Measurements from ENCODE around the gene IRF9. TPM values are rescaled to one million over a fixed set of nuclear protein-coding genes. Genes with fewer than 3 reads are reported as not detected.
A peak's percentile ranks its signal among the peaks of the same experiment; 100 is the strongest.
"Not testable (repeated sequence)": the region's sequence is repeated elsewhere in the genome, so short reads cannot be mapped to it uniquely, and the experiment has no call there.

IRF9 gene
- total RNA-seq, 1 donor from 2014 or later = 24.0 TPM

DNA sequence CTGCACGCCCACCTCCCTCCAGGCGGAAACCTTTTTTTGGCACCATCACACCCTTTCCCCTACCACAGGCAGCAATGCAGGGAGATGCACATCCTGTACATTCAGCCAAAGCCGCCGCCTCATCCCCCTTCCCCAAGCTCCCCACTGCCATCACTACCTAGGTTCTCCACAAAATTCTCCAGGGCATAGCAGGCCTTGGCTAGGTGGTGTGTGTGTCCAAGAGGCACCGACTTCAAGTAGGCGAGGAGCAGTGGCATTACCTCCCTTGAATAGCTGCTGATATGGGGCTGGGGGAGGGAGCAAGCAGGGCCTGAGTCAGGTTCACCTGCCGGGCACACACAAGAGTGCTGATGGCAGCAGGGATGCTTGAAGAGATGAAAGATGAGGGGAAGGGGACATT, 24.0 kb downstream of the IRF9 start:
- no peak for ATAC-seq (ENCODE audit: poor library complexity)
- no peak for DNase-seq
- intact Hi-C loops (cut with DNase I) = no loop called here

- intact Hi-C loops (cut with DNase I) = no loop called here
- no peak for ATAC-seq (ENCODE audit: poor library complexity)
- DNase-seq = no peak
These were observed 24.7 kb downstream of the IRF9 start for GRCh38 chr14:24185741-24186140.

DNA sequence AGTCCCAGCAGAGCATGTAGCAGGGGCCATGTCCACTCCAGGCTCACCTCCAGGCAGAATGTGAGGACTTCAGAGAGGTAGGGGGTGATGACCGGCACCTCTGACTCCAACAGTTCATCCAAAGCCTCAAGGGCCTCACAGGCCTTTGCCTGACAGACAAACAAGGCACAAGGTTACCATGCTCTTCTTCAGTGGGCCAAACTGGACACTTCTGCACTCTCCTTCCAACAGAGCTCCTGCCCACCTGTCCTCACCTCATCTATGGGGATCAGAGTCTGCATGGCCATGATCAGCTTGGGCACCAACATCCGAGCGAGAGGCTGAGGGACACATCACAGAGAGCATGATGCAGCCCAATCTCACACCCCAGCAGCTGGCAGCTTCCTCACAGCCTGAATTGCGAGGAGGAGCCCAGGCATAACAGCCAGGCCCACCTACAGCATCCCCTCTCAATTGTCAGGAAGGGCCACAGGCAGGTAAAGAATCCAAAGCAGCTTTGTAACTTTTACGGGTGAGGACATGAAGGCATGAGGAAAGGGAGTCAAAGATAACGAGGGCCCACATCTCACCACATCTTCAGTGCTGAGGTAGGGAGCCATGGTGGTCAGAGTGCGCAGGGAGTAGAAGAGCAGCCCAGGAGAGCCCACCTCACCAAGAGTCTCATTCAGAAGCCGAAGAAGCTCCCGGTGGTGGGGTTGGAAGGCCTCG, 25.9 kb downstream of the IRF9 start:
- intact Hi-C loops (cut with DNase I) = no loop called here
- no peak for ATAC-seq (ENCODE audit: poor library complexity)
- DNase-seq = no peak

- DNase-seq = no peak
- intact Hi-C loops (cut with DNase I) = no loop called here
- no peak for ATAC-seq (ENCODE audit: poor library complexity)
These were observed 26.5 kb downstream of the IRF9 start for GRCh38 chr14:24187539-24187915.

- peak; percentile 95 for DNase-seq
- peak; percentile 97 for ATAC-seq (ENCODE audit: poor library complexity)
- intact Hi-C loops (cut with DNase I) = no loop called here
These were observed 27.4 kb downstream of the IRF9 start, which contains the start of gene IPO4 for GRCh38 chr14:24188251-24189058. Gene IPO4 (minus strand): TSS chr14:24188816. CDS start chr14:24188787, 29 bp downstream.

DNA sequence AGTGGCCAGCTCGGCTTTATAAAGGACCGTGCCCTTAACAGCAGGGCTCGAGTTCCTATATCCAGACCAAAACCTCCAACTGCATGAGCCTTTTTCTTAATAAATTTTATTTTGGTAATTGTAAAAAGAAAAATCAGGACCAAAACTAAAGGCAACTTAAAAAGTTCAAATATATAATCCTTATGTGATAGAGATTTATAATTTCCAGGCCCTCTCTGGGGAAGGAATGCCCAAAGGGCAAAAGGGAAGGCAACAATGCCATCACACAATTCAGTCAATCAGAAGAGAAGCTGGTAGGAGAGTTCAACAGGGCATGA, 28.0 kb downstream of the IRF9 start:
- no peak for ATAC-seq (ENCODE audit: poor library complexity)
- intact Hi-C loops (cut with DNase I) = no loop called here

GRCh38 chr14:24189460-24189859, 28.4 kb downstream of the IRF9 start:
- ATAC-seq (ENCODE audit: poor library complexity) (no peak), DNase-seq (no peak)
- intact Hi-C loops (cut with DNase I) = no loop called here

More for the DNA sequence above, 28.0 kb downstream of the IRF9 start:
- DNase-seq = no peak

GRCh38 chr14:24190416-24190815, 29.4 kb downstream of the IRF9 start:
- DNase-seq (no peak), ATAC-seq (ENCODE audit: poor library complexity) (no peak)
- intact Hi-C loops (cut with DNase I) = no loop called here

- no peak for DNase-seq
- ATAC-seq (ENCODE audit: poor library complexity) = no peak
- intact Hi-C loops (cut with DNase I) = no loop called here
These were observed 31.9 kb downstream of the IRF9 start for GRCh38 chr14:24192933-24193332.

DNA sequence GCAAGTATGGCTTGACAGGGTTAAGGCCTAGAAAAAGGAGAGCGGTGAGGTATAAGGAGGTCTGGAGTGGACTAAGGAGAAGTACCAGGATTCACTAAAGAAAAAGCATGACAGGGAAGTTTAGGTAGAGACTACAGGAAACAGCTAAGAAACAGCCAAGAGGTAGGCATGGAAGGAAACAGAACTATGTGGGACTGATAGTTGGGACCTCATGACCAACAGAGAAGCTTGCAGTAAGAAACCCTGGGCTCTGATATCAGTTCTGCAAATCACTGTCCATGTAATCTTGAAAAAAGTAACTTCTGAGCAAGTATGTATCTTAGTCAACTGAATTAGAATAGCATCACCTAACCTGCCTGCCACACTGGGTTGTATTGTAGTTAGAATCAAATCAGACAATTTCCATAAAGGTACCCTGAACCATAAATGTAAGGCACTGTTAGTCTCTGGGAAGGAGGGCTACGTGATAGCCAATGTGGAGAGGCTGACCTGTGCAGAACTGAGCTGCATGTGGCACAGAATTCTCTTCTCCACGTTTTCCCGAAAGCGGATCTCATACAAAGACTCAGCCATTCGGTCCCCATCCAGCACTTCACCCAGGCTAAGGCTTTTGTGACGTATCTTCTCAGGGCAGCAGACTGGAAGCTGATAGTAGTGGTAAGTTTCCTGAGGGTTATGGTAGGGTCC, 33.3 kb downstream of the IRF9 start:
- no peak for DNase-seq
- ATAC-seq (ENCODE audit: poor library complexity) = no peak
- intact Hi-C loops (cut with DNase I) = no loop called here

DNA sequence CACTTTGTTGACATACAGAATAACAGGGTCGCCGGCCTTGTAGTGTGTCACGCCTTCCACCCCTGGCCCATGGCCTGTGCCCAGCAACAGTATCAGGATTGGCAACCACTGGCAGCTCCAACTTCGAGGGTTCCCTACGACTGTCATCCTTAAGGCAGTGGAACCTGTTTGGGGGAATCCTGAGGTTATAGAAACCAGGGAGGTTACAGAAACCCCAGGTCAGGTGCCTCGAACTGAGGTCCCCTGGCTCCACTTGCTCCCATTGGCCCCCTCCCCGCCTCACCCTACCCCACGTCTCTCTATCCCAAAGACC, 33.8 kb downstream of the IRF9 start:
- intact Hi-C loops (cut with DNase I) = no loop called here
- ATAC-seq (ENCODE audit: poor library complexity) (no peak), DNase-seq (no peak)

DNA sequence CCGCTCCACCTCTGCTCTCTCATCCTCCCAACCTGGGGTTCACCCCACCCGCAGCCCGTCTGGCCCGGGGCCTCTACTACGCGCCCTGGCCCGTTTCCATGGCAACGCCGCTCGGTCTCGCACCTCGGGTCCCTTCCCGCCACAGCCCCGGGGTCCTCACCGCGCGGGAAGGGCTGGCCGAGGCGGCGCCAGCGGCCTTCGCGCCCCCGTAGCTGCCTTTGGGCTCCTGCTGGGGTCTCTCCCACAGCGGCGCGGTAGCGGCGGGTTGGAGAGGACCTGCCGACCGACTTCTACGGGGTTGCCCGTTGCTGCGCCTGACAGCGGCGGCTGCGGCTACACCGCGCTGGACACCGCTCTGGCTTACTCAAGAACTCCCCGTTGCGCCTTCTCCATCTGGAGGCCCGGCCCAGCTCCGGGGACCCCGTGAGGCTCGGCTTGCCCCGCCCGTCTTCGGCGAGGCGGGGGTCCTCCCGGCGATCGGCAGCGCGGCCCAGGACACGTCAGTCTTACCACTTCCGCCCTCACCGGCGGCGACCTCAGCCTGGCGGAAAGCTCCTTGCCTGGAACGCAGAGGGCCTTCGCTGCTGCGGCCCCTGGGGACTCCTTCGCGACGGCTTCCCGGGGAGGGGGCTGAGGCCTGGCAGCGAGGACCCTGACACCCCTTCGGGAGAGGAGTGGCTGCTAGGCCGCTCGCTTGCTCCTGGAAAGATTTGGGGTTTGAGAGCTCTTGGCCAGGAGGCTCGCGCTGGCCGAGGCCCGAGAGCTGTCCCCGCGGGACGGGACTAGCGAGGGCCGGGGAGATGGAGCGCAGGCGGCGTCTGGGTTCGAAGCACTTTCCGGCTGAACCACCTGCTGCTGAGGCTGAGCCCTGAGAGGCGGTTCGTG, 34.4 kb downstream of the IRF9 start, which contains the start of gene TM9SF1:
TM9SF1 (minus strand) TSS at position 256 of the 885 bp plus-strand sequence. CDS start 422 bp downstream, outside the sequence.
- intact Hi-C loops (cut with DNase I) = no loop called here
- ATAC-seq (ENCODE audit: poor library complexity) = peak; percentile 98
- DNase-seq = peak; percentile 94

DNA sequence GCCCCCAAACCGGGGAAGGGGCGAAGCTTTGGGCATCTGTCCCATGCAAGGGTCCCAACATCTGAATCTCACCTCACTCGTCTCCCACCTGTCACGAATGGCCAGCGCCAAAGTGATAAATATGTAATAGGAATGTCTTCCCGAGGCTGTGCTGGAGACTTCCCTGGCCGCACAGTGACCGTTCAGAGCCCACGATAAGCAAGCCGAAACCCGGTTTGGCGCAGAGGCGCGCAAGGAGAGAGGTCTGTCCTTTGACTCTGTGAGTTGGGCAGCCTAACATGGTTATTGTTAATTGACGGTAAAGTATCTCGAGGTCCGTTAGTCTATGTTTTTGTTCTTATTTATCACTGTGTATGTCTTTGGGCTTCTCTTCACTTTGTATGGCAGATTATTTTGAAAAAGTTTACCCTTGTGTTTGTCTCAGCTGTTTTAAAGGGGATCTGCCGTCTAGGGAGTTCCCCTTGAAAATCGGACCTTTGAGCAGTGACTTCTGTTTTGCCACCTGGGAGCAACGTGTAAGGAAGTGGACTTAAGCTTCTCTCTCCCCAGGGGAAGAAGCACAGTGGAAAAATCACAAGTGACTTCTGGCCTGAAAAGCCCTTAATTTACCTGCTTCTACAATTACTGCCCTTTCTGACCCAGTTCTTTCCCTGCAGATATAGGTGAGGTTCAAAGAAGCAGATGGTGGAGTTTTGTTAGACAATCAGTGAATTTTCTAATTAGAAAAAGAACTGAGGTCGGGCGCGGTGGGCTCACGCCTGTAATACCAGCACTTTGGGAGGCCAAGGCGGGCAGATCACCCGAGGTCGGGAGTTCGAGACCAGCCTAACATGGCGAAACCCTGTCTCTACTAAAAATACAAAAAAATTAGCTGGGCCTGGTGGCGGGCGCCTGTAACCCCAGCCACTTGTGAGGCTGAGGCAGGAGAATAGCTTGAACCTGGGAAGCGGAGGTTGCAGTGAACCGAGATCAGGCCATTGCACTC, 35.3 kb downstream of the IRF9 start:
- ATAC-seq (ENCODE audit: poor library complexity) (peak; percentile 28), DNase-seq (no peak)
- intact Hi-C loops (cut with DNase I) = no loop called here

GRCh38 chr14:24197056-24197450, 36.0 kb downstream of the IRF9 start:
- DNase-seq (no peak), ATAC-seq (ENCODE audit: poor library complexity) (no peak)
- intact Hi-C loops (cut with DNase I) = no loop called here

DNA sequence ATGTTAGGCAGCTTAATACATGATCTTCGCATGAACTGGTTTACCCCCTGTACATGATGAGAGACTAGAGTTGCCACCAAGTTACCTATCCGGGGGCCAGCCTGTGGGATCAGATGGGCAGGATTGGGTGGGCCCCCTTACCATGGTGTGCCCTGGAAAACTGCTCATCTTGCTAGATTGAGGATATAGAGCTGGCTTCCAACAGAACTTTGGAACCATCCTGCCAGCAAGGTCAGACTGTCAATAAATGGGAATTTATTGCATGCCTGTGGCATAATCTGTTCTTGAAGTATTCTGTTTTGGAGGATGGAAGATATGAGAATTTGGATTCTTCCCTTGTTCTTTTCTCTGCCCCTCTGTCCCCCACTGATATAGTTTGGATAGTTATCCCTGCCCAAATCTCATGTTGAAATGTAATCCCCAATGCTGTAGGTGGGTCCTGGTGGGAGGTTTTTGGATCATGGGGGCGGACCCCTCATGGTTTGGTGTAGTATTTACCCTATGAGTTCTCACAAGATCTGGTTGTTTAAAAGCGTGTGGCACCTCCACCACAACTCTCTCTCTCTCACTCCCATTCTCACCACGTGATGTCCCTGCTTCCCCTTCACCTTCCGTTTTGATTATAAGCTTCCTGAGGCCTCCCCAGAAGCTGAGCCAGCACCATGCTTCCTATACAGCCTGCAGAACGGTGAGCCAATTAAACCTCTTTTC, 37.9 kb downstream of the IRF9 start:
- intact Hi-C loops (cut with DNase I) = no loop called here
- ATAC-seq (ENCODE audit: poor library complexity) (no peak), DNase-seq (no peak)

DNA sequence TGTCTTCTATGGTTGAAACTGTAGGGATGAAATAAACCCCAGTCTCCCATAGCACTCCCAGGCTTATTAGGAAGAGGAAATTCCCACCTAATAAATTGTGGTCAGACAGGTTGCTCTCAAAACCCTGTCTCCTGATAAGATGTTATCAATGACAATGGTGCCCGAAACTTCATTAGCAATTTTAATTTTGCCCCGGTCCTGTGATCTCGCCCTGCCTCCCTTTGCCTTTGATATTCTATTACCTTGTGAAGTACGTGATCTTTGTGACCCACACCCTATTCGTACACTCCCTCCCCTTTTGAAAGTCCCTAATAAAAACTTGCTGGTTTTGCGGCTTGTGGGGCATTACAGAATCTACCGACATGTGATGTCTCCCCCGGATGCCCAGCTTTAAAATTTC, 41.5 kb downstream of the IRF9 start:
- ATAC-seq (ENCODE audit: poor library complexity); DNase-seq; intact Hi-C loops (cut with DNase I): not testable (repeated sequence)

GRCh38 chr14:24203249-24203886, 42.3 kb downstream of the IRF9 start:
- ATAC-seq (ENCODE audit: poor library complexity); intact Hi-C loops (cut with DNase I); DNase-seq: not testable (repeated sequence)
